Right lobe of liver (tissue), 6 donors: Measurements from ENCODE around the gene SH3GL3. TPM values are rescaled to one million over a fixed set of nuclear protein-coding genes. Genes with fewer than 3 reads are reported as not detected.

Source experiments
- ATAC-seq, 4 donors: fragments of 200-7000 bp; cut with Tn5 transposase; one replicate each; pipeline ENCODE4 v1.9.1; 2020; ENCODE audit warnings: mild to moderate bottlenecking in 4 of 4, moderate library complexity in 4 of 4
- DNase-seq, 3 donors: peaks; one replicate each; pipeline ENCODE4 v3.0.0-alpha.2; 2020
- H3K27ac ChIP-seq, 3 donors: fragments of 200-600 bp; one replicate each; pipeline ENCODE4 v1.8.0; 2022
- H3K27me3 ChIP-seq, 2 donors: fragments of 200-600 bp; one replicate each; pipeline ENCODE4 v1.8.0; 2022
- H3K36me3 ChIP-seq, 4 donors: fragments of 200-600 bp; sonication (generic) in 1 of 4; one replicate each; pipeline versions ENCODE4 v1.5.1 to v1.8.0; 2017 to 2022; ENCODE audit warnings: control low read depth in 1 of 4
- H3K4me1 ChIP-seq, 4 donors: fragments of 200-600 bp; sonication (generic) in 1 of 4; one replicate each; pipeline versions ENCODE4 v1.5.1 to v1.8.0; 2017 to 2022; ENCODE audit warnings: control low read depth in 1 of 4
- H3K4me3 ChIP-seq, 3 donors: fragments of 200-600 bp; one replicate each; pipeline ENCODE4 v1.8.0; 2022
- H3K9me3 ChIP-seq, 4 donors: fragments of 200-600 bp; sonication (generic) in 1 of 4; one replicate each; pipeline versions ENCODE4 v1.5.1 to v1.8.0; 2017 to 2022; ENCODE audit warnings: control low read depth in 1 of 4
- CTCF ChIP-seq, 4 donors: fragments of 200-600 bp in 3 of 4; fragments of 450-650 bp in 1 of 4; IDR thresholded peaks; one replicate each; pipeline versions ENCODE4 v1.5.1 to v1.8.0; 2016 to 2022; ENCODE audit warnings: antibody characterized with exemption in 4 of 4, mild to moderate bottlenecking in 2 of 4
- POLR2A ChIP-seq: fragments of 450-650 bp; IDR thresholded peaks from one replicate; pipeline ENCODE4 v1.6.1; 2017; ENCODE audit warnings: antibody characterized with exemption, mild to moderate bottlenecking
- WGBS: methylation state at CpG from one replicate; pipeline ENCODE4 v1.1.6; 2018; ENCODE audit warnings: low coverage, low lambda C conversion rate; ENCODE audit not compliant: insufficient coverage; ENCODE audit errors: missing lambda C conversion rate; 5-methylcytosine and 5-hydroxymethylcytosine counted together
- intact Hi-C, 2 donors: fragments of 100-400 bp; cut with DNase I; formaldehyde crosslinking; loops; one replicate each; pipeline versions ENCODE4 v1.11.2 to v1.14.1; 2022
- total RNA-seq, 6 experiments: library from RNA; depleted of rRNA in 2 of 6; stranded (reverse); fragments of >200 nt in 2 of 6; fragmentation: NEBNext Ultra II Directional in 3 of 6; extraction: Animal tissue kit (Norgen Biotek cat#: 25700) in 3 of 6; gene quantifications; one replicate each; pipeline versions ENCODE4 v1.1.0 to v1.2.4, GENCODE V29; 2016 to 2023
- donor health status: DM: no; HTN: yes; CAD: no.
- donor health status: DM: no; HTN: no; CAD: no.
- donor health status: DM: no; HTN: no; CAD: no.
- donor health status: DM: no; HTN: yes; CAD: no.
- donor health status: DM: no; HTN: yes; CAD: no.

Gene SH3GL3
- total RNA-seq, 6 experiments from 2014 or later: not detected

DNA sequence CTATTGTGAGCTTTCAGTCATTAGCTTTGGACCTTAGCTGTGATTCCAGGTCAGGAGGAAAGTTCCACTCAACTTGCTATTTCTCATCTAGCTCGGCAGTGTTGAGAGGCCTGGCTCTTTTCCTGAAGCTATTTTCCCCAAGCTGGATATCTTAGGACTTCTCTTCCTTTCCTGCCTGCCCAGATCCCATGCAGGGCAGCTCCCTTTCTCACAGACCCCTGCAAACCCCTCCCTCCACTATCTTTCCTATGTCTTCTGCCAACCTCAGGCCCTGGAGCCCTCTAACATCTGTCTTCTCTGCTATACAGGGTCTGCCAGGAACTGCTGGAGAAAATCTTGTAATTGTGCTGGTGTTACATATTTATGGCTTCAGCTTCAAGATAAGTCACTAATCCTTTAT, 49.6 kb downstream of the SH3GL3 start:
- DNase-seq (no peak), ATAC-seq (no peak)
- no peaks in the 10 kb centered on the region for H3K36me3 ChIP-seq
- no peaks in the 10 kb centered on the region for H3K9me3 ChIP-seq
- WGBS: 29% methylated on average over 1 of the region's 1 CpG
- H3K27me3 ChIP-seq: no peaks in the 10 kb centered on the region
- TF ChIP-seq CTCF (IDR thresholded peaks at IDR 0.05): no peak
- TF ChIP-seq POLR2A: no peak
- H3K4me1 ChIP-seq: no peaks in the 10 kb centered on the region
- intact Hi-C loops: no loop called here
- no peak overlapping the region for H3K4me3 ChIP-seq
- H3K27ac ChIP-seq: no peak overlapping the region

DNA sequence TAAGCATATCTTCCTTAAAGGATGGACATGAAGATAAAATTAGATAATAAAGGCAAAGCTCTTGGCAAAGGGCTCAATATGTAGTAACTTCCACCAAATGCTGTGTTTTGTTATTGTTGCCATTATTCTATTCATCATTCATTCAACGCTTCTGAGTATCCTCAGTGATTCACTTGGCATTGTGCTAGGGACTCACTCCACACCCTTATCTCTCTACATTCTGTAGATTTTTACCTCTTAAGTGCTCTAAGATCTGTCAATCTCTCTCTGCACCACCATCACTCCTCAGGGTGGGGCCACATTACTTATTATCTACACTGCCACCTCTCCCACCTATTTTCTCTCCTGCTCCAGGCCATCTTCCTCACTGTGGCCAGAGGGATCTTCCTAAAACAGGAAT, 51.2 kb downstream of the SH3GL3 start:
- Histone ChIP-seq H3K36me3 (no peaks in the 10 kb centered on the region), H3K27ac (no peak overlapping the region), H3K27me3 (no peaks in the 10 kb centered on the region), H3K4me1 (no peaks in the 10 kb centered on the region), H3K4me3 (no peak overlapping the region), H3K9me3 (no peaks in the 10 kb centered on the region)
- ATAC-seq: no peak
- DNase-seq: no peak
- TF ChIP-seq CTCF (IDR thresholded peaks at IDR 0.05): no peak
- no peak for TF ChIP-seq POLR2A
- 85% methylated on average over 1 of the region's 1 CpG for WGBS
- intact Hi-C loops: no loop called here

- H3K4me3 ChIP-seq: no peak overlapping the region
- whole genome bisulfite sequencing: 70% methylated on average over 3 of the region's 3 CpGs
- no peaks in the 10 kb centered on the region for H3K9me3 ChIP-seq
- H3K27me3 ChIP-seq: no peaks in the 10 kb centered on the region
- no peaks in the 10 kb centered on the region for H3K36me3 ChIP-seq
- no peak overlapping the region for H3K27ac ChIP-seq
- ATAC-seq (no peak), DNase-seq (no peak)
- intact Hi-C loops: no loop called here
- TF ChIP-seq CTCF (IDR thresholded peaks at IDR 0.05) (no peak), POLR2A (no peak)
- H3K4me1 ChIP-seq: no peaks in the 10 kb centered on the region
These were observed 51.7 kb downstream of the SH3GL3 start for GRCh38 chr15:83498801-83499200.

GRCh38 chr15:83499476-83499875, 52.3 kb downstream of the SH3GL3 start:
- DNase-seq (no peak), ATAC-seq (no peak)
- Histone ChIP-seq H3K4me1 (no peaks in the 10 kb centered on the region), H3K27me3 (no peaks in the 10 kb centered on the region), H3K27ac (no peak overlapping the region), H3K4me3 (no peak overlapping the region), H3K9me3 (no peaks in the 10 kb centered on the region), H3K36me3 (no peaks in the 10 kb centered on the region)
- TF ChIP-seq POLR2A: no peak
- TF ChIP-seq CTCF (IDR thresholded peaks at IDR 0.05): no peak
- WGBS: 63% methylated on average over 2 of the region's 2 CpGs
- intact Hi-C loops: no loop called here
